Activated CD4-positive, alpha-beta T cell treated with anti-CD3 and anti-CD28 coated beads, Interleukin-2, amount 50 U/mL, for 24 hours (primary cell): ENCODE data around the gene PLA2G12B.
"Not testable (repeated sequence)": the region's sequence is repeated elsewhere in the genome, so short reads cannot be mapped to it uniquely, and the experiment has no call there.

Experiments
- DNase-seq, 2 donors: peaks; one replicate each; pipeline ENCODE4 v3.0.0-alpha.2; 2020; ENCODE audit warnings: low read depth in 1 of 2, low spot score in 1 of 2

The PLA2G12B gene

DNA sequence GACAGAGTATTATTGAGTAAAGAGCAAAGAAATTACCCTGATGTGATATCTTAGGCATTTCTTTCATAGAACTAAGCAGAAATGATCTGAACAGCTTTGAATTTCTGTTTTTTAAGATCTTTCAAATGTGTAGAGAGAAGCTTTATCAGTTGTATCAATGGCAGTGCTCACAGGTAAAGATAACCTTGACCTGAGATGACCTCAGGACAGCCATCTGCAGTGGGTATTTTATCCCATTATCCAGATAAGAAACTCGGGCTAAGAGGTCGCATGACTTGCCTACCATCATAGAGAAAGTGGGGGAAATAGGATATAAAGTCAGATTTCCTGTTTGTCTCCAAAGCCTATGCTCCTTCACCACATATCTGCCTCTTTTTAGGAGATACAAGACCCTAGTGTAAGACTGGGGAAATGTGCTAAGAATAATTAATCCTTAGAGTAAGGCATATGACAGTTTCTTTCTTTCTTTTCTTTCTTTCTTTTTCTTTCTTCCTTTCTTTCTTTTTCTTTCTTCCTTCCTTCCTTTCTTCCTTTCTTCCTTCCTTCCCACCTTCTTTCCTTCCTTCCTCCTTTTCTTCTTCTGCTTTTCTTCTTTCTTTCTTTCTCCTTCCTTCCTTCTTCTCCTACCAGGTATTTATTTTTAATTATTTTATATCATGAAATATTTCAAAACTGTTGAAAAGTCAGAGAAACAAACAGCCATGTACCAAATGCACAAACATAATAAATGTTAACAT is 10.9 kb downstream of the PLA2G12B start:
- no peak for DNase-seq

DNA sequence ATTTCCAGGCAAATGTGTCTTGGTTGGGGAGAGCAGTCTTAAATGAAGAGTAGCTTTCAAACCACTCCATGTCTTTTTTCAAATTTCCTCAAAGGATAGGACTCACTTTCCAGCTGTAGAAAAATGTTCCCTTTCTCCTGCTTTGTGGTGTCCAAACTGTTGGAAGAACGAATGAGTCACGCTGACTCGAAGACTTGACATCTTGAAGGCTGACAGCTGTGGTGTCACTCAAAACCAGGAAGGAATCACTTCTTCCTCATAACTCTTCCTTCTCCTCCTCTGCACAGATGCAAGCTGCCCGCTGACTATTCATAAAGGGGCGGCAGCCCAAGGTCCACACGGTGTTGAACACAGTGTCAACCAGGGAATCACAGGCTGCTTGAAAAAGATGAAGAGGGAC is 19.2 kb downstream of the PLA2G12B start:
- DNase-seq, result no peak

- DNase-seq, result no peak
These were observed 22.2 kb downstream of the PLA2G12B start for GRCh38 chr10:72932259-72933015.

DNA sequence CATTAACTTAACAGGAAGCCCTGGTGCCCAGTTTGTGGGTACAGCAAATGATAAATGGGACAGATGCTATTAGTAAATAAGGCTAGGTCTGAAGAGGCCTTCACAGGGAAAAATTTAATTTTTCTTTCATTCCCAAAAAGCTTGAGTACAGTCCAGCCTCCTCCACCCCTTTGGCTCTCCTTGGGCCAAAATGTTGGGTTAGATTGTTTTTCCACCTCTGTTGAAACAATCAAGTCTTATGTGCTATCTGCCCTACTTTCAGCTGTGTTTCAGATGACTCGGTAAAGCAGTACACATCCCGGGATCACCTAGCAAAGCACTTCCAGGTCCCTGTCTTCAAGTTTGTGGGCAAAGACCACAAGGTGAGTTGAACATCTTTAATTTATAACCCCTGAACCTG is 24.3 kb downstream of the PLA2G12B start:
- DNase-seq, result no peak

DNA sequence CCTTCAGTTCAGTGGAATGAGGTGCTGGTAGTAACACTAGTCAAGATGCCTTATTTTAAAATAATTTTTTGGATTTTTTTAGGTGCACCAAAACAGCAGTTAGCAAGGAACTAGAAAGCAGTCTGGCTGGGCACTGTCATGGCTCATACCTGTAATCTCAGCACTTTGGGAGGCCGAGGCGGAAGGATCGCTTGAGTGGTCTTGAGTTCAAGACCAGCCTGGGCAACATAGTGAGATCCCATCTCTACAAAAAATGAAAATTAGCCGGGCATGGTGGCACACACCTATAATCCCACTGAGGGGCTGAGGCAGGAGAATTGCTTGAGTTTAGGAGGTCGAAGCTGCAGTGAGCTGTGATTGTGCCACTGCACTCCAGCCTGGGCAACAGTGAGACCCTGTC is 25.8 kb downstream of the PLA2G12B start:
- DNase-seq, result no peak

DNA sequence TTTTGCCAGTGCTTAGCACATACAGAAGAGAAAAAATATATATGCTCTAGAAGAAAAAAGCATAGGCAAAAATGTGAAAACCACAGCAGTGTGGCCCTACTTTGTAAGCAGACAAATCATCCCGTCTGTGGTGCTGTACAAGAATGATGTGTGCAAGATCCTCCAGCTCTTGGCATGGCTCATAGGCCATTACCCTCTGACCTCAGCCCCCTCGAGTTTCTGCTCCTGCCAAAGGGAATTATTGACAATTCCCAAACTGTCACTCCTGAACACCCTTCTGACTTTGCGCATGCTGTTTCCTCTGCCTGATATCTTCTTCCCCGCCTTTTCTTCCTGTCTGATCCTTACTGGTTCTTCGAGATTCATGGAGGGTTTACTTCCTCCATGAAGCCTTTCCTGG is 27.1 kb downstream of the PLA2G12B start:
- no peak for DNase-seq

DNA sequence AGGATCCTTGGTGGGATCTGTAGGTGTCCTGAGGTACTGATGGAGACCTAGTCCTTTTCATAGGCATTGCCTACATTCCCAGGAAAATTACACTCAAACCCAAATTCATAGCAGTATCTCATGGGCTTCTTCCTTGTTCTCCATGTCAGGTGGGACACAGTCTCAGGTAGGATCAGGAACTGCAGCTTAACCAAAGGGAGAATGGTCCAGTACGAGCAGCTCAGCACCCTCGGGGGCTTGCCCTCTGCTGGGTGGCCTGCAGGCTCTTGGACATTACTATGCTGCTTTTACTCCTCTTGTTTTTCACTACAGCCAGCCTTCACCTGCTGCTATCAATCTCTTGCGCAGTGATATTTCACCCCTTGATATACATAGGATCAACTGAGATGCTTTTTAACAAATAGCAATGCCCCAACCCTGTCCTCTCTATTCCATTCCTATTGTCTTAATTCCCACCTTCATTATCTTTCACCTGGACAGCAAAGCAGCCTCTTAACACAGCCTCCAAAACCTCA is 28.6 kb downstream of the PLA2G12B start:
- DNase-seq, result no peak

- DNase-seq, result no peak
These were observed 30.3 kb downstream of the PLA2G12B start for GRCh38 chr10:72924351-72924750.

DNA sequence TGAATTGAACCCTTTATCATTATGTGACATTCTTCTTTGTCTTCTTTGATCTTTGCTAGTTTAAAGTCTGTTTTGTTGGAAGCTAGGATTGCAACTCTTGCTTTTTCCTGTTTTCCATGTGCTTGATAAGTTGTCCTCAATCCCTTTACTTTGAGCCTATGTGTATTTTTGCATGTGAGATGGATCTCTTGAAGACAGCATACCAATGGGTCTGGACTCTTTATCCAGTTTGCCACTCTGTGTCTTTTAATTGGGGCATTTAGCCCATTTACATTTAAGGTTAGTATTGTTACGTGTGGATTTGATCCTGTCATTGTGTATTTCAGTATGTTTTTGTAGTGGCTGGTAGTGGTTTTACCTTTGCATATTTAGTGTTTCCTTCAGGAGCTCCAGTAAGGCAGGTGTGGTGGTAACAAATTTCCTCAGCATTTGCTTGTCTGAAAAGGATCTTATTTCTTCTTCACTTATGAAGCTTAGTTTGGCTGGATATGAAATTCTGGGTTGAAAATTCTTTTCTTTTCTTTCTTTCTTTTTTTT is 33.4 kb downstream of the PLA2G12B start:
- not testable (repeated sequence) for DNase-seq

DNA sequence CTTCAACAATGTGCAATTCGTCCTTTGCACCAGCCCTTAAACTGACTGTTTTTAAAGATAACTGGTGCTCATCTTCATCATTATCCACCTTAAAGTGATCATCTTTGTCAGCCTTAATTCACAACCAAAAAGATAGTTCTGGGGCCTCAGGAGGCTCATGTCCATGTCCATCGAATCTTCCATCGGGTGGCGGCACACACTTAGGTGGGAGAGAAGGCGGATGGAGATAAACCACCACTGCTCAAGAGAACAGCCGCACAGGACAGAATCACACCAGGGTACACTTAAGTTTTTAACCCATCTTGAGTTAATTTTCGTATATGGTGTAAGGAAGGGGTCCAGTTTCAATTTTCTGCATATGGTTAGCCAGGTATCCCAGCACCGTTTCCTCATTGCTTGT is 36.3 kb downstream of the PLA2G12B start:
- DNase-seq, result no peak

DNA sequence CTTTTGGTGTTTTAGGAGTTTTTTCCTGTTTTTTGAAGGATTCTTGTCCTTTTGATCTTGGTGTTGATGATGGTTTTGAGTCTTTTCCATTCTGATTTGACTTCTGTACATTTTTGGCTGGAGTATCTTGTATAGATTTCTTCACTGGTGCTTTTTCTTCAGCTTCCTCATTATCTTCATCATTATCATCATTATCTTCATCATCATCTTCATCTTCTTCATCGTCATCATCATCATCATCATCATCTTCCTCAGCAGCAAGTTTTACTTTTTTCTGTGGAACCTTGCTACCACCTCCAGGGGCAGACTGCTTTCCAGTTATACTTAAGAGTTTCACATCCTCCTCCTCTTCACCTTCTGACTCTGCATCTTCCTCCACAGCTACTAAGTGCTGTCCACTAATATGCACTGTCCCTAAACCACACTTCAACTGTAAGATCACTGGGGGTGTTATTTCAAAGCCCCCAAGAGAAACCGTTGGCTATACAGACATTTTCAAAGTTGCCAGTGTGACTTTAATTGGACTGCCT is 36.7 kb downstream of the PLA2G12B start:
- DNase-seq, result not testable (repeated sequence)

DNA sequence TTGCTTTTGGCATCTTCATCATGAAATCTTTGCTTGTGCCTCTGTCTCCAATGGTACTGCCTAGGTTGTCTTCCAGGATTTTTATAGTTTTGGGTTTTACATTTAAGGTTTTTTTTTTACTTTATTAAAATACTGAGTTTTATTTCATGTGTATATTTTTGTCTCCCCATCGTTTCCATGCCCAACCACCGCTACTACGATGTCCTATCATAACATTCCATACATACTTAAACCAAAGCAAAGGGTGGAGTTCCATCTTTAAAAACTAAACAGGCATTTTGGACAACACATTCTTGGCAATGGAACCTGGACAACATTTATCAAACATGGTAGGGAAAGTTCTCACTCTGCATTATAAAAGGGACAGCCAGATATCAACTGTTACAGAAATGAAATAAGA is 37.4 kb downstream of the PLA2G12B start:
- not testable (repeated sequence) for DNase-seq

DNA sequence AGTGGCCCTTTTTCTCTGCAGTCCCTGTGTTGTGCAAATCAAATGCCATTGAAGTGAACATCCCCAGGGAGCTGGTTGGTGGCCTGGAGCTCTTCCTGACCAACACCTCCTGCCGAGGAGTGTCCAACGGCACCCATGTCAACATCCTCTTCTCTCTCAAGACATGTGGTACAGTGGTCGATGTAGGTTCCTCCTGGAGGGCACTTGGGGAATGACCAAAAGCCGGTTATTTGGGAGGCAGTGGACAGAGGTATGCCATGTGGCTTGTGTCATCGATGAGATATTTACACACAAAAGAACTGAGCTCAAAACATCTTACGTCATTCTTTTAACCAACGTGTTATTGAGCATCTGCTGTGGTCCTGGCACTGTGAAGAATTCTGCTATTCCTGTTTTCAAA is 41.3 kb downstream of the PLA2G12B start:
- no peak for DNase-seq

GRCh38 chr10:72912736-72913135 is 41.9 kb downstream of the PLA2G12B start:
- DNase-seq, result no peak

GRCh38 chr10:72911758-72912157 is 42.8 kb downstream of the PLA2G12B start:
- DNase-seq, result no peak

- DNase-seq, result no peak
These were observed 43.9 kb downstream of the PLA2G12B start for GRCh38 chr10:72910705-72911104.

DNA sequence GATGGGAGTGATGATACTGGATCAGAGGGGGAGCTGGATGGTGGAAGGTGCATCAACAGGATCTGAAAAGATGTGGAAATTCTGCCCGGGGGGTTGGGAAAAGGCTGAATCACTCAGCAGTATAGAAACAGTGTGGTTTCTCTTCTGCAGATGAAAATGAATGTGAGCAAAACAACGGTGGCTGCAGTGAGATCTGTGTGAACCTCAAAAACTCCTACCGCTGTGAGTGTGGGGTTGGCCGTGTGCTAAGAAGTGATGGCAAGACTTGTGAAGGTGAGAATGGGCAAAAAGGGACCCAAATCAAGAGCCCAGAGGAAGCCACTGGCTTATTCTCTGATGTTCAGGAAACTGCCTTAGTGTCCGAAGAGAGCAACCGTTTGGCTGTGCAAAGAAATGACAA is 48.2 kb downstream of the PLA2G12B start:
- no peak for DNase-seq

GRCh38 chr10:72904806-72905205 is 49.8 kb downstream of the PLA2G12B start:
- no peak for DNase-seq

DNA sequence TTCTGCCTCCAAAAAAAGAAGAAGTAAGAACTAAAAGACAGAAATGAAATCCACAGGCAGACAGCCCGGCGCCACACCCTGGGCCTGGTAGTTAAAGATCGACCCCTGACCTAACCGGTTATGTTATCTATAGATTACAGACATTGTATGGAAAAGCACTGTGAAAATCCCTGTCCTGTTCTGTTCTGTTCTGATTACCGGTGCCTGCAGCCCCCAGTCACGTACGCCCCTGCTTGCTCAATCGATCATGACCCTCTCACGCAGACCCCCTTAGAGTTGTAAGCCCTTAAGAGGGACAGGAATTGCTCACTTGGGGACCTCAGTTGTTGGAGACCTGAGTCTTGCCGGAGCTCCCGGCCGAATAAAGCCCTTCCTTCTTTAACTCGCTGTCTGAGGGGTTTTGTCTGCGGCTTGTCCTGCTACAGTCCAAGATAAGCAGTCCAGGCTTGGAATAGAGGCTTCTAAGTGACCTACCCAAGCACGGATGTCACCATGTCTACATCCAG is 50.6 kb downstream of the PLA2G12B start:
- DNase-seq, result not testable (repeated sequence)

GRCh38 chr10:72899545-72899944 is 55.1 kb downstream of the PLA2G12B start:
- DNase-seq, result no peak

DNA sequence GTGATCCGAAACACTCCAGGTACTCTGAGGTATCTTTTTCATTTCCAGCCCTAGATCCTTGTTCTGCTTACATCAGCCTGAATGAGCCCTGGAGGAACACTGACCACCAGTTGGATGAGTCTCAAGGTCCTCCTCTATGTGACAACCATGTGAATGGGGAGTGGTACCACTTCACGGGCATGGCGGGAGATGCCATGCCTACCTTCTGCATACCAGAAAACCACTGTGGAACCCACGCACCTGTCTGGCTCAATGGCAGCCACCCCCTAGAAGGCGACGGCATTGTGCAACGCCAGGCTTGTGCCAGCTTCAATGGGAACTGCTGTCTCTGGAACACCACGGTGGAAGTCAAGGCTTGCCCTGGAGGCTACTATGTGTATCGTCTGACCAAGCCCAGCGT is 56.0 kb downstream of the PLA2G12B start:
- no peak for DNase-seq
